NK-92 (cell line): ENCODE data around the gene TAOK3.
"Not testable (repeated sequence)": the region's sequence is repeated elsewhere in the genome, so short reads cannot be mapped to it uniquely, and the experiment has no call there.

Experiments used
- DNase-seq: peaks from one replicate; lab custom pipeline; 2025; ENCODE audit not compliant: unreplicated experiment; lab: John Stamatoyannopoulos, UW

TAOK3 gene

GRCh38 chr12:118144499-118144898 is 228.2 kb downstream of the TAOK3 start:
- DNase-seq = no peak

GRCh38 chr12:118140825-118141224 is 231.9 kb downstream of the TAOK3 start:
- DNase-seq = no peak

- DNase-seq = no peak
These were observed 235.5 kb downstream of the TAOK3 start for GRCh38 chr12:118137148-118137678.

- no peak for DNase-seq
These were observed 236.1 kb downstream of the TAOK3 start for GRCh38 chr12:118136559-118137003.

- DNase-seq = peak; percentile 57
These were observed 236.7 kb downstream of the TAOK3 start, which contains the start of gene PEBP1 for GRCh38 chr12:118135788-118136558. TSS of gene PEBP1 (plus strand) at chr12:118136124. CDS start at chr12:118136210, 86 bp downstream.

GRCh38 chr12:118129436-118129835 is 243.3 kb downstream of the TAOK3 start:
- not testable (repeated sequence) for DNase-seq

DNA sequence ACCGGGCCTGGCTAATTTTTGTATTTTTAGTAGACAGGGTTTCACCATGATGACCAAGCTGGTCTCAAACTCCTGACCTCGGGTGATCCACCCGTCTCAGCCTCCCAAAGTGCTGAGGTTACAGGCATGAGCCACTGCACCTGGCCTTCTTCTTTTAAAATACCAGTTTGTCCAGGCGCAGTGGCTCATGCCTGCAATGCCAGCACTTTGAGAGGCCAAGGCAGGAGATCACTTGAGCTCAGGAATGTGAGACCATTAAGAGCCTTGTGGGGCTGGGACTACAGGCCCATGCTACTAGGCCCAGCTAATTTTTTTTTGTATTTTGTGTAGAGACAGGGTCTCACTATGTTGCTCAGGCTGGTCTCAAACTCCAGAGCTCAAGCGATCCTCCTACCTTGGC is 244.8 kb downstream of the TAOK3 start:
- DNase-seq = no peak

- no peak for DNase-seq
These were observed 246.5 kb downstream of the TAOK3 start for GRCh38 chr12:118126119-118126757.

- DNase-seq = no peak
These were observed 247.0 kb downstream of the TAOK3 start for GRCh38 chr12:118125743-118126118.

DNA sequence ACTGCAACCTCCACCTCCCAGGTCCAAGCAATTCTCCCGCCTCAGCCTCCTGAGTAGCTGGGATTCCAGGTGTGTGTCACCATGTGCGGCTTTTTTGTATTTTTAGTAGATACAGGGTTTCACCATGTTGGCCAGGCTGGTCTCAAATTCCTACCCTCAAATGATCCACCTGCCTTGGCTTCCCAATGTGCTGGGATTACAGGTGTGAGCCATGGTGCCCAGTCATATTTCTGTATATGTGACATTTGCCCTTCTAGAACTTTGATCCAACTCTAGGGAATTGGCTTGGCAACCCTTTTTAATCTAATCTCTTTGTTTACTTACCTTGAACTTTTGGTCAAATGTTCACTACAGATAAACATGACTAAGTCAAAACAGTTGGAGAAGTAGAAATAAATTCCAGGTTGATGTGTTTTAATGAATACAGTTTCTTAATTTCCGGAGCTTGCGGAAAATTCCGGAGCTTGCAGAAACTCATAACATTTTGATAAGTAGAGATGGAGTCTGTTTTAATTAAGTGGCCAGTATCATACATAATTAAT is 248.3 kb downstream of the TAOK3 start:
- no peak for DNase-seq

DNA sequence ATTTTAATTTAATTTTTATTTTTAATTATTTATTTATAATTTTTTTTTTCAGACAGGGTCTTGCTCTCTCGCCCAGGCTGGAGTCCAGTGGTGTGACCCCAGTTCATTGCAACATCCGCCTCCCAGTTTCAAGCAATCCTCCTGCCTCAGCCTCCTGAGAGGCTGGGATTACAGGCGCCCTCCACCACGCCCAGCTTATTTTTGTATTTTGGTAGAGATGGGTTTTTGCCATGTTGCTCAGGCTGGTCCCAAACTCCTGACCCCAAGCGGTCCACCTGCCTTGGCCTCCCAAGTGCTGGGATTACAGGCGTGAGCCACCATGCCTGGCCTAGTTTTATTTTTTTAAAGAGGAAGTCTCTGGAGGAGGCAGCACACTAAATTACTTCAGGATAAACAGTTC is 250.4 kb downstream of the TAOK3 start:
- no peak for DNase-seq

- no peak for DNase-seq
These were observed 251.9 kb downstream of the TAOK3 start for GRCh38 chr12:118120579-118121363.

- DNase-seq = no peak
These were observed 253.2 kb downstream of the TAOK3 start for GRCh38 chr12:118119449-118119879.

DNA sequence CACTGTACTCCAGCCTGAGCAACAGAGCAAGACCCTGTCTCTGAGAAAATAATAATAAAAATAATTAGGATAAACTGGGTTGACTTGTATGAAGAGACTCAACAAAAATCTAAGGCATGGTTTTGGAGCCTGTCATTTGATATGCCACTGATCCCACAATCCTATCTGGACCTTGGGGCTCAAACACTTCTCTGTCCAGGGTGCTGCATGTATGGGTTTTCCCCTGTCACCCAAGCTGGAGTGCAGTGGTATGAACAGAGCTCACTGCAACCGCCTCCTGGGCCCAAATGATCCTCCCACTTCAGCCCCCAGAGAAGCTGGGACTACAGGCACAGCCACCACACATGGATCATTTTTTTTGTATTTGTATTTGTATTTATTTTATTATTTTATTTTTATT is 263.6 kb downstream of the TAOK3 start:
- DNase-seq = no peak

DNA sequence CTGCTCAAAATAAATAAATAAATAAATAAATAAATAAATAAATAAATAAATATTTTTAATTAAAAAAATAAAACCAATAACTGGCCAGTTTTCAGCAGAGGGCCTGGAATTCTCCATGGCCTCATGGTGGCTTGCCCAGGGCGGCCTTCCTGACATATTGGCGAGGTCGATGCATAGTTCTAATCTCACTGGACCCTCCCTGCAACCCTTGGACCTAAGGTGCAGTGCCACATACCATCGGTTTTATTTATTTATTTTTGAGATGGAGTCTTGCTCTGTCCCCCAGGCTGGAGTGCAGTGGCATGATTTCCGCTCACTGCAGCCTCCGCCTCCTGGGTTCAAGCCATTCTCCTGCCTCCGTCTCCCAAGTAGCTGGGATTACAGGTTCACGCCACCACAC is 265.0 kb downstream of the TAOK3 start:
- no peak for DNase-seq

- no peak for DNase-seq
These were observed 265.7 kb downstream of the TAOK3 start for GRCh38 chr12:118107011-118107410.

GRCh38 chr12:118103601-118104382 is 268.9 kb downstream of the TAOK3 start, which contains the start of gene VSIG10:
TSS of gene VSIG10 (minus strand) at chr12:118104011. CDS start at chr12:118103671, 340 bp downstream.
- DNase-seq = no peak

DNA sequence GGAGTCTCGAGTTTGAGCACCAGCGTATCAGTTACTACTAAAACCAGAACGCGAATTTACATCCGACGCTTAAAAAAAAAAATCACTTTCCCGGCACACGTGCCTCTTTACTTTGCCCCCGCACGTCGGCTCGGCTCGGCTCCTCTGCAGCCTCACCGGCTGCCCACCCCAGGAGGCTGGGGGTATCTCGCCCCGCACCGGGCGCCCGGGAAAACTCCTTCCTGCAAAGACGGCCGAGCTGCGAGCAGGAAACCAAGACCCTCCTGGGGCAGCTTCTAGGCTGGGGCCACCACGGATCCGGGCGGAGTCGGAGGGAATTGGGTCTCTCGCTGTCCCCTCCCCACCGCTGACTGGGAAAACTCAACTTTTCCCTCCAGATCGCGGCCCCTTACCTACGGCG is 269.5 kb downstream of the TAOK3 start:
- no peak for DNase-seq

- DNase-seq = no peak
These were observed 270.1 kb downstream of the TAOK3 start for GRCh38 chr12:118102609-118103008.

DNA sequence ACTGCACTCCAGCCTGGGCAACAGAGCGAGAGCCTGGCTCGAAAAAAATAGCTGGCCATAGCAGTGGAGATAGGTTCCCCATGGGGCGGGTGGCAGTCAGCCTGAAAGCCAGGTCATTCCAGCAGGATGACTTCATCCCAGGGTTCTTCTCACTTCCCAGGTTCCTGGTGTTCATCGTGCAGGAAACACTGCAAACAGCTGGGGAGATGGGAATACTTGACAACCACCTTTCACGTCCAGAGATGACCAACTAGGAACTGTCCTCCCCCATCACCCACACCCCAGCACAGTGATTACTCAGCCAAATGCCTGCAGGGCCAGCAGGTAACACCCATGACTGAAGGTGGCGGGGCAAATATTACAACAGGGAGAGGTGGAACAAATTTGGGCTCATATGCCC is 270.6 kb downstream of the TAOK3 start:
- no peak for DNase-seq
